GM12801 (cell line): ENCODE data around the gene TRABD2A.

Source experiments
- CTCF ChIP-seq: IDR thresholded peaks from one replicate; pipeline ENCODE4 v1.5.1; 2011; ENCODE audit warnings: control low read depth; ENCODE audit not compliant: insufficient read length; ENCODE audit errors: extremely low read depth

TRABD2A gene

GRCh38 chr2:84849271-84849952 is 31.5 kb downstream of the TRABD2A start:
- TF ChIP-seq CTCF, result no peak

GRCh38 chr2:84847326-84848050 is 33.4 kb downstream of the TRABD2A start:
- no peak for TF ChIP-seq CTCF

- no peak for TF ChIP-seq CTCF
Observed at GRCh38 chr2:84846741-84847142, 34.1 kb downstream of the TRABD2A start.

GRCh38 chr2:84846041-84846663 is 34.7 kb downstream of the TRABD2A start:
- TF ChIP-seq CTCF, result no peak

GRCh38 chr2:84844141-84844540 is 36.7 kb downstream of the TRABD2A start:
- TF ChIP-seq CTCF, result no peak

- no peak for TF ChIP-seq CTCF
Observed at GRCh38 chr2:84841577-84841976, 39.3 kb downstream of the TRABD2A start.

- no peak for TF ChIP-seq CTCF
Observed at GRCh38 chr2:84840306-84840705, 40.6 kb downstream of the TRABD2A start.
